Measurements from ENCODE around the gene CEBPB.
"Not testable (repeated sequence)": the region's sequence is repeated elsewhere in the genome, so short reads cannot be mapped to it uniquely, and the experiment has no call there.

CEBPB gene

GRCh38 chr20:50190251-50191064 is at the start of gene CEBPB:
TSS of gene CEBPB (plus strand) at chr20:50190830. CDS start at chr20:50191034, 204 bp downstream.
- DNase-seq (ENCODE audit: low read depth in 2 of 2), result peak; percentile 70 to 81

DNA sequence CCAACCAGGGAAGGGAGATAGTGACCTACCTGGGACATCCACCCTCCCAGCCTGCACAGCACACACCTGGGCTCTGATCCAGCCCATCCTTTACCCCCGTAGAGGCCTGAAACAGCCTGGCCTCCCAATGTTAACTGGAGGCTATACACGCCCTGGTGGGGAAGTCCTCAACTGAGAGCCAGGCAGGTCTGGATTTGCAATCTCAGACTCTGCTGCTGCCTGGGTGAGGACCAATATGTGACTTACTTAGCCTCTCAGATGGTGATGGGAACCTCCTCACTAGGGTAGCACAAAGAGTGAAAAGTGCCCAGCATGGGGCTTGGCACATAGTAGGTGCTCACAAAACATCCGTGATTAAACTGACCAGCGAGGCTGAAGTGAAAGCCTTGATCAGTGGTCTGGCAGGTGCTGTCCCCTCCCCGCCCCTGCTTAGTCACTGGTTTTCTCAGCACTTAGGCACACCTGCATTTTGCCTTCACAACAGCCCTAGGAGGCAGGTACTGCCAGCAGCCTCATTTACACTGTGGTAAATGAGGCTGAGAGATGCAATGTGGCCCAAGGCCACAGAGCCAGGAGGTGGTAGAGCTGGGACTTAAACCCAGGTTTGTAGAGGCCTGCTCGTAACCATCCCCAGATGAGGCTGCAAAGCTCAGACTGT is 49.5 kb upstream of the CEBPB start:
- DNase-seq (ENCODE audit: low read depth in 2 of 2), result no peak

GRCh38 chr20:50141811-50142561 is 48.6 kb upstream of the CEBPB start:
- no peak for DNase-seq (ENCODE audit: low read depth in 2 of 2)

DNA sequence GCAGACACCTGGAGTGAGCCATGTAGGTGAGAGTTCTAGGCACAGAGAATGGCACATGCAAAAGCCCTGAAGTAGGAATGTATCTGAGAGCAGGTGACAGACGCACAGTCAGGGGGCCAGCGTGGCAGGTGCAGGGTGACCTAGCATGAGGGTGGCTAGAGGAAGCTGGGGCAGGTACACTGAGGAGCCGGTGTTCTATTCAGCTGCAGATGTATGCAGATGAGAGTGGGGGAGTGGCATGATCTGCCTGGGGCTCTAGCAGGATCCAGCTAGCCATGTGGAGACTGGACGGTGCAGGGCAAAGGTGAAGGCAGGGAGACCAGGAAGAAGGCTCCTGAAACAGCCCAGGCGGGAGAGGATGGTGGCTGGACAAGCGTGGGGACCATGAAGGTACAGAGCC is 47.8 kb upstream of the CEBPB start:
- DNase-seq (ENCODE audit: low read depth in 2 of 2), result no peak

DNA sequence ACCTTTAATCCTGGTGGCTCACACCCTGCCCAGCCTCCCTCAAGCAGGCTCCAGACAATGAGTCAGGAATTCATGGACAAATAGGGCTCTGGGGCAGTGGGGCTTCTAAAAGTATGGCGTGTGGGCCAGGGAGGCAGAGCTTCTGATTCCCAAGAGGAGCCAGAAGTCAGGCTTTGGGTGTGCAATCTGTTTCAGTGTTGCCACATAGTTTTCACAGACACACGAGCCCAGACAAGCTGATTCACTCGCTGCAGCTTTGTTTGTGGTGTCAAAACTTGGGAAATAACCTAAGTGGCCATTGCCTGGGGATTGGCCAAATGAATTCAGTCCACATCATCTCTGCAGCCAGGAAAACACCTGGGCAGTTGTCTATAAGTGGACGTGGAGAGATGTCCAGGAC is 46.3 kb upstream of the CEBPB start:
- DNase-seq (ENCODE audit: low read depth in 2 of 2), result no peak

DNA sequence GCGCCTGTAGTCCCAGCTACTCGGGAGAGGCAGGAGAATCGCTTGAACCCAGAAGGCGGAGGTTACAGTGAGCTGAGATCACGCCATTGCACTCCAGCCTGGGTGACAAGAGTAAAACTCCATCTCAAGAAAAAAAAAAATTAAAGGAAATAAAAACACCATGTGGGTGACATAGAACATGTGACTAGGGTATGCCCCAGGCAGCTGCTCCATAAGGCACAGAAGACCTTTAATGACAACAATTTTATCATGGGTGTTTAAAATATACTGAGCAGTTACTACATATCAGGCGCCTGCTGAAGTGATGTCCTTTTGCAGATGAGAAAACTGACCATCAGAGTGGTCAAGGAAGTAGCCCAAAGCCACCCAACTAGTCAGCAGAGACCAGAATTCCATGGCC is 45.1 kb upstream of the CEBPB start:
- no peak for DNase-seq (ENCODE audit: low read depth in 2 of 2)

DNA sequence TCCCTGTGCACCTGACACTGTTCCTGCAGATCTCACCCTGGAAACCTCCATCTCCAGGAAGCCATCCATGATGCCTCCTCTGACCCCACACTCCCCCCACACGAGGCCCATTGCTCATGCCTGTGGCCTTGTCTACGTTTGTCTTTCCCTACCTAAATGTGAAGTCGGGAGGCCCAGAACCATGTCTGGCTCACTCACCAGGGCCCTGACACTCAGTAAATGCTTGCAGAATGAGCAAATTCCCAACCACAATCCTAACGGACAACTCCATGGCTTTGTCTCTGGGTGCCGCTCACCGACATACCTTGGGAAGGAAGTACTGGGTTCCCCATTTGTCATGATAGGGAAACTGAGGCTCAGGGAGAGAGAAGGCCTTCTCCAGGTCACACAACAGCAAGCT is 44.4 kb upstream of the CEBPB start:
- no peak for DNase-seq (ENCODE audit: low read depth in 2 of 2)

DNA sequence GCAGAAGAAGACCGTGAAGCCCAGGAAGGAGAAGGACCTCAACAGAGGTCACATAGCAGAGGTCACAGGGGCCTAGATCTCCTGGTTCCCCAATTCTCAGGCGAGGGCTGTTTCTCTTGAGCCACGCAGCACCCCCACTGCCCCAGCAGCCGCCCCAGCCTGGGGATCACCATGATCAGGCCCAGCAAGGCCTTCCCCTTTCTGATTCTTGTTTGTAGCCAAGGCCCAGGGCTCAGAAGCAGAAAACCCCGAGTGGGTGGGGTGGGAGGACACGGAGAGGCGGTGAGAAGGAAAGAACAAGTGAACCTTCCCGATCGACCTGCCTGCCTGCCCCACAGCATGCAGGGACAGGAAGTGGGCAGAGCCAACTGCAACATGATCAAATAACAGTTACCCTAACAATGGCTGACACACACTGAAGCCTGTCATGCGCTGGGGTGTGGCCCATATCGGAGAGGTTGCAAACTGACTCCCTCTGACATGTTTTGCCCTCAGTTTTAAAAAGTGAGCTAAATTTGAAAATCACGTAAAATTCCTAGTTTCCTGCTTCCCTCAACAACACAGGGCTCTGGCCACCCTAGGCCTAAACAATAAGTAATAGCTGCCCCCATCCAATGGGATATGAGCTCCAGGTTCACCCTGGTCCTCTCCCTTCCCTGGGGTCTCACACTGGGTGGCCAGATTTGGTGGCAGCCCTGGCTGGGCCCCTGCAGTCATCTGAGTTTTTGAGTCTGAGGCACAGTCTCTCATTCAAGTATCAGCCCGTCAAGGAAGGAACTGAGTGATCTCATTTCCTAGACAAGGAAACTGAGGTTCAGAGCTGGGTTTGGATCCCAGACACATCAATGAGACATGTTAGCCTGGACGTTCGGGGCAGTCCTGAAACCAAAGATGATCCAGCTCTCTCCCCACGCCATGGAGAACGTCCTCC is 43.6 kb upstream of the CEBPB start:
- peak; percentile 53 to 73 for DNase-seq (ENCODE audit: low read depth in 2 of 2)

GRCh38 chr20:50149481-50150254 is 41.0 kb upstream of the CEBPB start:
- DNase-seq (ENCODE audit: low read depth in 2 of 2), result no peak

- no peak for DNase-seq (ENCODE audit: low read depth in 2 of 2)
Observed at GRCh38 chr20:50151034-50151743, 39.4 kb upstream of the CEBPB start.

- DNase-seq (ENCODE audit: low read depth in 2 of 2), result no peak
Observed at GRCh38 chr20:50152394-50153152, 38.1 kb upstream of the CEBPB start.

GRCh38 chr20:50153153-50153499 is 37.5 kb upstream of the CEBPB start:
- DNase-seq (ENCODE audit: low read depth in 2 of 2), result no peak

DNA sequence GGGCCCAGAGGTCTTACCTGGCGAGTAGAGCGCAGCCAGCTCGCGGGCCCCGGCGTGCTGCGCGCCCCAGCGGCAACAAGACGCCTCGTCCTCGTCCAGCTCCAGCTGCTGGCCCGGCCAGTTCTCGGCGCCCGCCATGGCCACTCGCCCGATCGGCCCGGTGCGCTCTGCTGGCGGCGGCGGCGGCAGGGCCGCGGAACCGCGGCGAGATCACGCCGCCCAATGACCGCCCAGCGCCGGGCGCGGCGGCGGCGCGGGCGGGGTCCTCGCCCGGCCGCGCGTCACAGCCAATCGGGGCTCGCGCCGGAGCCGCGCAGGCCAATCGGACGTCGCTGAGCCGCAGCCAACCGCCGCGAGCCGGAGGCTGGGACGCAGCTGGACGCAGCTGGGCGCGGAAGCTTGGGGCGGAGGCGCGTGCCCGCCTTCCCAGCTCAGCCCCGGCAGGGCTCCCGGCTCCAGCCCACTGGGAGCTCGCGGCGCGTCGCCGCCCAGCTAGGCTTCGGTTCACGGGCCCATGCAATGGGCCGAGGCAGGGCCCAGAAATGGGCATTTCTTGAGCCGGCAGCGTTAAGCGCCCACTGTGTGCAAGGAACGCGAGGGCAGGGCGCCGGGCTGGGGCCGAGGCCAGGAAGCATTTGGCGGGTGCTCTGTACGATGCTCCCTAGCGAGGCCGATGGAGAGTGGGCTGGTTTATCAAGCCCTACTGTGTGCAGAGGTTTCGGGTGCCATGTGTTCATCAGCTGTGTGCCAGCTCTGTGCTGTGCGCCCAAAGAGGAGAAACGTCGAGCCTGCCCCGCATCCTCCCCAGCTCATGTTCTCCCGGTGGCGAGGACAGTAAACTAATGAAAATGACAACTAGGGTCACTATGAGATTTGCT is 36.9 kb upstream of the CEBPB start, which contains the start of gene PEDS1:
Gene PEDS1 (minus strand): TSS at position 224 of the 878 bp plus-strand sequence. CDS start 86 bp downstream, at position 138.
- DNase-seq (ENCODE audit: low read depth in 2 of 2), result peak; percentile 66 to 80

DNA sequence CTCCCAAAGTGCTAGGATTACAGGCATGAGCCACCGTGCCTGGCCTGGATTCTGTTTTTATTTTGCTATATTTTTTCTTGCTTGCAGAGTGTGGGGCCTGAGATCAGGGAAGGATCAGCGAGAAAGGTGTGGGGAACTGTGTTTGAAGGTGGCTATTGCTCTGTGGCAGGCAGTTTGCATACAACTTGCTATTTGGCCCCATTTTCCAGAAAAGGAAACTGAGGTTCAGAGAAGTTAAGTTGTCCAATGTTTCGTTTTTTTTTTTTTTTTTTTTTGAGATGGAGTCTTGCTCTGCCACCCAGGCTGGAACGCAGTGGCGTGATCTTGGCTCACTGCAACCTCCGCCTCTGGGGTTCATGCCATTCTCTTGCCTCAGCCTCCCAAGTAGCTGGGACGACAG is 29.1 kb upstream of the CEBPB start:
- not testable (repeated sequence) for DNase-seq (ENCODE audit: low read depth in 2 of 2)

GRCh38 chr20:50163570-50164317 is 26.9 kb upstream of the CEBPB start:
- DNase-seq (ENCODE audit: low read depth in 2 of 2), result no peak

DNA sequence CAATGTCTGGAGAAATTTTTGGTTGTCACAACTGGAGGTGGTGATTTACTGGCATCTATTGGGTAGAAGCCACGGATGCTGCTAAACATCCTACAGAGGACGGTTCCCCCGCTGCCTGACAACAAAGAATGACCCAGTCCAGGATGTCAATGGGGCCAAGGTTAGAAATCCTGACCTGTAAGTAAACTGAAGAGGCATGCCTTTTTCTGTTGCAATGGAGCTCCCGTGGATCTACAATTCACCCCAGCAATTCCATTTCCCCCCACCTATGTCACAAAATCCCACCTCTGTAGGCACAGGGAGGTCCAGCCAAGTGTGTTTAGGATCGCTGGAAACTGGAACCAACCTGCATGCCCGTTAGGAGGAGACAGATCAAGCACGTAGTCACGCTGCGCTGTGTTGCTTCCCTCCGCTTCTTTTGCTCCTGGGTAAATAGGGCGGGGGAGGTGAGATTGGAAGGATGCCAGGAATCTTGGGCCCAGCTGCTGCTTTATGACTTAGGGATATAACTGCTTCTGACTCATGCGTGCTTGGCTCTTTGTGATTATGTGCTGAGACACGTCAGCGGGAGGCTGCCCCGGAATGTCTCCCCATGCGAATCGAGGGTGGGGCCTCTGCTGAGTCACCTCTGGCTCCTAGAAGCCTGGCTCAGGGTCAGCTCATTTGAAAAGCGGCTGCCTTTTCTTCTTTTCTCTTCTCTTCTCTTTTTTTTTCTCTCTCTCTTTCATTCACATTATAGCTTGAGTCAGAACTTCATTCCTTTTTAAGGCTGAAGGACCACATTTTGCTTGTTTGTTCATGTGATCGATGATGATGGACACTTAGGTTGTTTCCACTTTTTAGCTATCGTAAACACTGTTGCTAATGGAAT is 24.7 kb upstream of the CEBPB start:
- peak; percentile 84 to 85 for DNase-seq (ENCODE audit: low read depth in 2 of 2)

Data from stimulated activated CD4-positive, alpha-beta T cell treated with anti-CD3 and anti-CD28 coated beads, Interleukin-15, amount 100 ng/mL, for 48 hours (primary cell).